Measurements from ENCODE around the gene DNAL1.

DNAL1 gene

GRCh38 chr14:73709904-73710469 lies 65.2 kb downstream of the DNAL1 start:
- DNase-seq, result no peak

GRCh38 chr14:73710737-73711136 lies 66.0 kb downstream of the DNAL1 start:
- no peak for DNase-seq

GRCh38 chr14:73712071-73712506 lies 67.3 kb downstream of the DNAL1 start:
- DNase-seq, result no peak

GRCh38 chr14:73712540-73713180 lies 67.9 kb downstream of the DNAL1 start:
- DNase-seq, result peak; percentile 56

- no peak for DNase-seq
These were observed 68.5 kb downstream of the DNAL1 start for GRCh38 chr14:73713206-73713802.

GRCh38 chr14:73713803-73714655 lies 69.2 kb downstream of the DNAL1 start, which contains the start of gene PNMA1:
Gene PNMA1, minus strand, starts transcription at chr14:73714384. Its CDS starts 745 bp downstream, at chr14:73713639.
- peak; percentile 89 for DNase-seq

GRCh38 chr14:73714656-73715081 lies 69.9 kb downstream of the DNAL1 start:
- DNase-seq, result no peak

GRCh38 chr14:73715707-73716106 lies 70.9 kb downstream of the DNAL1 start:
- no peak for DNase-seq

GRCh38 chr14:73717266-73717665 lies 72.5 kb downstream of the DNAL1 start:
- DNase-seq, result no peak

- no peak for DNase-seq
These were observed 73.1 kb downstream of the DNAL1 start for GRCh38 chr14:73717711-73718417.

- DNase-seq, result no peak
These were observed 73.8 kb downstream of the DNAL1 start for GRCh38 chr14:73718418-73719251.

GRCh38 chr14:73719361-73719760 lies 74.6 kb downstream of the DNAL1 start:
- DNase-seq, result no peak

- DNase-seq, result no peak
These were observed 75.0 kb downstream of the DNAL1 start for GRCh38 chr14:73719791-73720190.

- DNase-seq, result no peak
These were observed 75.8 kb downstream of the DNAL1 start for GRCh38 chr14:73720636-73721035.

- DNase-seq, result no peak
These were observed 76.5 kb downstream of the DNAL1 start for GRCh38 chr14:73721101-73721821.

- DNase-seq, result no peak
These were observed 77.8 kb downstream of the DNAL1 start for GRCh38 chr14:73722581-73722980.

GRCh38 chr14:73723406-73723796 lies 78.6 kb downstream of the DNAL1 start:
- no peak for DNase-seq

GRCh38 chr14:73723797-73724661 lies 79.2 kb downstream of the DNAL1 start:
- no peak for DNase-seq

GRCh38 chr14:73724696-73725095 lies 79.9 kb downstream of the DNAL1 start:
- no peak for DNase-seq

Measured in activated CD4-positive, alpha-beta T cell treated with anti-CD3 and anti-CD28 coated beads for 48 hours (primary cell).